ENCODE data around the gene ARID5B.

GRCh38 chr10:62115842-62116241, 214.3 kb downstream of the ARID5B start:
- TF ChIP-seq POLR2A (IDR thresholded peaks at IDR 0.05; ENCODE audit: low read depth, low read length) (no peak), CTCF (conservative IDR thresholded peaks at IDR 0.05; ENCODE audit: low read depth, low read length) (no peak), ELK1 (IDR thresholded peaks at IDR 0.05; ENCODE audit: borderline replicate concordance, low read depth, low read length) (no peak), RFX5 (IDR thresholded peaks at IDR 0.05; ENCODE audit: low read depth, low read length) (no peak), CEBPB (IDR thresholded peaks at IDR 0.05; ENCODE audit: low read depth, low read length) (no peak), FOS (IDR thresholded peaks at IDR 0.05; ENCODE audit: low read depth, low read length) (no peak), CHD1 (IDR thresholded peaks at IDR 0.05; ENCODE audit: low read depth, low read length) (no peak), MXI1 (IDR thresholded peaks at IDR 0.05; ENCODE audit: borderline replicate concordance, low read depth, low read length) (no peak), NFE2L2 (IDR thresholded peaks at IDR 0.05; ENCODE audit: low read depth, low read length) (no peak), BHLHE40 (IDR thresholded peaks at IDR 0.05; ENCODE audit: low read depth, low read length) (no peak), RAD21 (IDR thresholded peaks at IDR 0.05; ENCODE audit: low read length) (no peak)
